Measurements from ENCODE around the gene HMCN2. TPM values are rescaled to one million over a fixed set of nuclear protein-coding genes. Genes with fewer than 3 reads are reported as not detected.

Gene HMCN2
- total RNA-seq, 1 experiment from 2014 or later = 1.6 TPM

DNA sequence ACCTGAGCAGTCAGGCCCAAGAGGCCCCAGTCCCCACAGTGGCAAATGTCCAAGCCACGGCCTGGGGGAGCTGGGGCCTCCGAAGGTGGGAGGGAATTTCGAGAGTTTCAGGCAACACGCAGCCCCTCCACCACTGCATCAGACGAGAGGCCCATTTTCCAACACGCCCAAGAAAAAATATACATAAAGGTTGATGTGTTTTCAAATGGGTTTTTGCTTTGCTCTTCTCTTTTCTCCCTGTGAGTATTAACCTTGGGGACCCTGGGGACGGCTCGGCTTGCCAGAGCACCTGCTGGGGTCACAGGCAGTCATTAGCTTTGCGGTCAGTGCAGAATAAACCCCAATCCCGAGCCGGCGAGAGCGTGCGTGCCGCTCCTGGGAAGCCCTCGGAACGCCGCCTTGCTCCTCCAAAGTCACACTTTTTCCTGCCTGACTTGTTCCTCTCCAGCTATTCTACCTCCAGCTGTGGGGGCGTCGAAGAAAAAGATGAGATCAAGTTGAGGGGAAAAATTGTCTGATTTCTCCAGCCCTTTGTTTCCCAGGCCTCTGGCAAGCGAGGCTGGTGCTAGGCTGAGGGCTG lies 210.7 kb downstream of the HMCN2 start:
- TF ChIP-seq EZH2 (IDR thresholded peaks at IDR 0.05; ENCODE audit: low read depth) = no peak
- no peak for TF ChIP-seq CTCF (conservative IDR thresholded peaks at IDR 0.05)
- no peak overlapping the region for H2AFZ ChIP-seq
- no peaks in the 10 kb centered on the region for H3K27me3 ChIP-seq (ENCODE audit: insufficient read depth, low read depth)
- no peak overlapping the region for H3K4me3 ChIP-seq
- DNase-seq = no peak
- ChIA-PET CTCF (no interaction called here), POLR2A (ENCODE audit: unreplicated experiment) (no interaction called here)
- H3K9me3 ChIP-seq (ENCODE audit: insufficient read depth, low read depth) = no peaks in the 10 kb centered on the region
- H3K36me3 ChIP-seq (ENCODE audit: low read depth) = no peaks in the 10 kb centered on the region
- no peaks in the 10 kb centered on the region for H4K20me1 ChIP-seq (ENCODE audit: insufficient read depth)
- H3K4me1 ChIP-seq (replicated peaks; ENCODE audit: insufficient read depth) = no peaks in the 10 kb centered on the region
- no peaks in the 10 kb centered on the region for H3F3A ChIP-seq (ENCODE audit: insufficient read depth, low read depth)
- intact Hi-C loops (cut with micrococcal nuclease; ENCODE audit: unreplicated experiment) = no loop called here
- no peak overlapping the region for H3K4me2 ChIP-seq
- no TSS peak for BruUV-seq (replicated peaks)
- no peak overlapping the region for H3K27ac ChIP-seq
- no peaks in the 10 kb centered on the region for H3K79me2 ChIP-seq (ENCODE audit: low read depth)
- H3K9me2 ChIP-seq (ENCODE audit: insufficient read depth) = no peaks in the 10 kb centered on the region

DNA sequence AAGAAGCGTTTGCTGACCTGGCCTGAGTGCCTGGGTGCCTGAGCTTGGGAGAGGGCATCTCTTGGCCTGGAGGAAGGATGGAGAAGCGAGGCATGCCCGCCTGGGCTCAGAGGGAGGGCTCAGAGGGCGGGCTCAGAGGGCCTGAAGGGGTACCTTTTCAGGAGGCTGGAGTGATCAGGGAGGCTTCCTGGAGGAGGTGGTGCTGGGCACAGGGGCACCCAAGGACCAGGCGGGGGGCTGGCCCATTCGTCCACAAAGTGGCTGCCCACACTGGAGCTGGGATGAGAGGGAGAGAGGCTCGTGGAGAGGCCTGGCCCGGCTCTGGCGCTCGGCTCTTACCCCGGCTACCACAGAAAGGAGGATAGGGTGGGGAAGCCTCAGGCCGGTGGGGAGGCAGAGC lies 212.0 kb downstream of the HMCN2 start:
- intact Hi-C loops (cut with micrococcal nuclease; ENCODE audit: unreplicated experiment) = no loop called here
- BruUV-seq (replicated peaks) = no TSS peak
- ChIA-PET CTCF (no interaction called here), POLR2A (ENCODE audit: unreplicated experiment) (no interaction called here)
- Histone ChIP-seq H3K9me3 (ENCODE audit: insufficient read depth, low read depth) (no peaks in the 10 kb centered on the region), H4K20me1 (ENCODE audit: insufficient read depth) (no peaks in the 10 kb centered on the region), H3F3A (ENCODE audit: insufficient read depth, low read depth) (no peaks in the 10 kb centered on the region), H3K9me2 (ENCODE audit: insufficient read depth) (no peaks in the 10 kb centered on the region), H3K4me3 (no peak overlapping the region), H2AFZ (no peak overlapping the region), H3K36me3 (ENCODE audit: low read depth) (no peaks in the 10 kb centered on the region), H3K4me2 (no peak overlapping the region), H3K79me2 (ENCODE audit: low read depth) (no peaks in the 10 kb centered on the region), H3K4me1 (replicated peaks; ENCODE audit: insufficient read depth) (no peaks in the 10 kb centered on the region), H3K27ac (no peak overlapping the region), H3K27me3 (ENCODE audit: insufficient read depth, low read depth) (no peaks in the 10 kb centered on the region)
- no peak for DNase-seq
- TF ChIP-seq CTCF (conservative IDR thresholded peaks at IDR 0.05) (no peak), EZH2 (IDR thresholded peaks at IDR 0.05; ENCODE audit: low read depth) (no peak)

DNA sequence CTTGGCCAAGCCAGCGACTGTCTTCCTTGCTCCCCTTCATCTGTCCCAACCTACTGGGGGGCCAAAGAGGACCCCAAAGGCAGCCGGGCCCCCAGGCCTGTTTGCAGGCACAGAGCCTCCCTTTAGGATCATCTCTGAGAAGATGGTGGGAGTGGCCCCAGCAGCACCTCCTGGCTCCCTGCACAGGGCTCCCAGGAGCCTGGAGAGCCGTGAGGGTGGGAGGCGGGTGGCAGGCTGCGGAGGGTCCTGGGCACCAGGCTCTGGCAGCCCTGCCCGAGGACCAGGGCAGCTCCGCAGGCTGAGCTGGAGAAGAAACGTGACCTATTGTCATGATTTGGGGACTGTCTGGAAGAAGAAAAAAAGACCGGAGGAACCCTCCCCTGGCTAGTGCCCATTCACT lies 212.6 kb downstream of the HMCN2 start:
- H3K36me3 ChIP-seq (ENCODE audit: low read depth) = no peaks in the 10 kb centered on the region
- no peaks in the 10 kb centered on the region for H3F3A ChIP-seq (ENCODE audit: insufficient read depth, low read depth)
- POLR2A ChIA-PET (ENCODE audit: unreplicated experiment) = no interaction called here
- H3K9me3 ChIP-seq (ENCODE audit: insufficient read depth, low read depth) = no peaks in the 10 kb centered on the region
- H3K4me3 ChIP-seq = no peak overlapping the region
- no TSS peak for BruUV-seq (replicated peaks)
- DNase-seq = no peak
- H3K27me3 ChIP-seq (ENCODE audit: insufficient read depth, low read depth) = no peaks in the 10 kb centered on the region
- no peaks in the 10 kb centered on the region for H3K79me2 ChIP-seq (ENCODE audit: low read depth)
- H4K20me1 ChIP-seq (ENCODE audit: insufficient read depth) = no peaks in the 10 kb centered on the region
- CTCF ChIA-PET = no interaction called here
- TF ChIP-seq EZH2 (IDR thresholded peaks at IDR 0.05; ENCODE audit: low read depth) = no peak
- TF ChIP-seq CTCF (conservative IDR thresholded peaks at IDR 0.05) = no peak
- H2AFZ ChIP-seq = no peak overlapping the region
- intact Hi-C loops (cut with micrococcal nuclease; ENCODE audit: unreplicated experiment) = no loop called here
- H3K27ac ChIP-seq = no peak overlapping the region
- no peak overlapping the region for H3K4me2 ChIP-seq
- H3K9me2 ChIP-seq (ENCODE audit: insufficient read depth) = no peaks in the 10 kb centered on the region
- H3K4me1 ChIP-seq (replicated peaks; ENCODE audit: insufficient read depth) = no peaks in the 10 kb centered on the region
